GM12865 (cell line): ENCODE results near the gene HNRNPA2B1.
"Not testable (repeated sequence)": the region's sequence is repeated elsewhere in the genome, so short reads cannot be mapped to it uniquely, and the experiment has no call there.

Experiments
- DNase-seq: peaks from one replicate; pipeline ENCODE4 v3.0.0; 2010; ENCODE audit warnings: low read depth
- H3K4me3 ChIP-seq: 2 replicates; pipeline ENCODE4 v1.5.1; 2011; ENCODE audit warnings: mild to moderate bottlenecking, low read depth, low read length, control low read depth
- CTCF ChIP-seq: IDR thresholded peaks from 2 replicates; pipeline ENCODE4 v1.5.1; 2011; ENCODE audit warnings: low read length, control low read depth, low read depth, inconsistent platforms; ENCODE audit not compliant: insufficient read depth; ENCODE audit errors: missing control alignments

HNRNPA2B1 gene

GRCh38 chr7:26149391-26149977 is 51.1 kb downstream of the HNRNPA2B1 start:
- DNase-seq = no peak
- no peak for TF ChIP-seq CTCF
- H3K4me3 ChIP-seq = no peak overlapping the region

- not testable (repeated sequence) for DNase-seq
These were observed 52.2 kb downstream of the HNRNPA2B1 start for GRCh38 chr7:26148307-26148700.

GRCh38 chr7:26147646-26148306 is 52.8 kb downstream of the HNRNPA2B1 start:
- H3K4me3 ChIP-seq, DNase-seq: not testable (repeated sequence)

More at GRCh38 chr7:26148307-26148700, 52.2 kb downstream of the HNRNPA2B1 start:
- not testable (repeated sequence) for H3K4me3 ChIP-seq

- no peak for DNase-seq
- no peak overlapping the region for H3K4me3 ChIP-seq
- TF ChIP-seq CTCF = no peak
These were observed 53.5 kb downstream of the HNRNPA2B1 start for GRCh38 chr7:26147030-26147429.

- H3K4me3 ChIP-seq = no peak overlapping the region
- DNase-seq = no peak
- no peak for TF ChIP-seq CTCF
These were observed 55.3 kb downstream of the HNRNPA2B1 start for GRCh38 chr7:26145238-26145637.

- H3K4me3 ChIP-seq = no peak overlapping the region
- DNase-seq = no peak
- TF ChIP-seq CTCF = no peak
These were observed 56.1 kb downstream of the HNRNPA2B1 start for GRCh38 chr7:26144184-26145080.

- DNase-seq = no peak
- H3K4me3 ChIP-seq = no peak overlapping the region
- TF ChIP-seq CTCF = no peak
These were observed 57.1 kb downstream of the HNRNPA2B1 start for GRCh38 chr7:26143298-26144048.
